GM23248 (cell line): ENCODE data around the gene GBE1.

Source experiments
- EZH2 ChIP-seq: fragments of 200-600 bp; sonication (generic); IDR thresholded peaks from 2 replicates; pipeline ENCODE4 v1.6.1; 2018; ENCODE audit warnings: antibody characterized with exemption, mild to moderate bottlenecking; ENCODE audit not compliant: insufficient read depth, poor library complexity, severe bottlenecking
- EZH2phosphoT487 ChIP-seq: fragments of 200-600 bp; sonication (generic); IDR thresholded peaks from 2 replicates; pipeline ENCODE4 v1.6.1; 2018; ENCODE audit warnings: antibody characterized with exemption, moderate library complexity, mild to moderate bottlenecking, low read depth; ENCODE audit not compliant: insufficient read depth

DNA sequence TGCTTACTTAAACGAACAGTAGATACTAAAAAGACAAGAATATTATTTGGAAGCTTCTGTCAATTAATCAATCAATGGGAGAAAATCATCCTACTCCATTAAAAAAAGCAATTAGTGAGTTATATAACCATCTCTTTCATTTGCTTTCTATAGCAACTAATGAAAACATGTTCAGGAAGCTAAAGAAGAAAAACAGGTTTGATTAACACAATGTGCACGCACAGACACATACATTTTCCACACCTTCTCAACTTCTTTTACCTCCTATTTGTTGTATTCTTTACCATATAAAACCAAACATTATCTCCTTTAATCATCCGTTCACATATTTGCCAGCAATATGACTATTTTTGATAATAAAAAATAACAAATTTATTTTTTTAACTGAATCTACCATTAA lies 111.3 kb downstream of the GBE1 start:
- TF ChIP-seq EZH2 = no peak
- no peak for TF ChIP-seq EZH2phosphoT487
